Activated naive CD4-positive, alpha-beta T cell treated with anti-CD3 and anti-CD28 coated beads, Interleukin-2, amount 50 U/mL, for 24 hours (primary cell): ENCODE measurements around the gene KLHL26.
A peak's percentile ranks its signal among the peaks of the same experiment; 100 is the strongest.
"Not testable (repeated sequence)": the region's sequence is repeated elsewhere in the genome, so short reads cannot be mapped to it uniquely, and the experiment has no call there.

Experiments used
- H3K27ac Mint-ChIP-seq: one replicate; pipeline ENCODE4 v1.8.0; 2021; ENCODE audit warnings: mild to moderate bottlenecking, mixed read lengths
- H3K27me3 Mint-ChIP-seq: one replicate; pipeline ENCODE4 v1.8.0; 2021; ENCODE audit warnings: mixed read lengths
- H3K36me3 Mint-ChIP-seq: one replicate; pipeline ENCODE4 v1.8.0; 2021; ENCODE audit warnings: mixed read lengths
- H3K4me1 Mint-ChIP-seq: one replicate; pipeline ENCODE4 v1.8.0; 2021; ENCODE audit warnings: mixed read lengths
- H3K4me3 Mint-ChIP-seq: one replicate; pipeline ENCODE4 v1.8.0; 2021; ENCODE audit warnings: mild to moderate bottlenecking, mixed read lengths
- H3K9me3 Mint-ChIP-seq: one replicate; pipeline ENCODE4 v1.8.0; 2021; ENCODE audit warnings: mixed read lengths

Gene KLHL26

GRCh38 chr19:18672606-18673337 is 35.9 kb downstream of the KLHL26 start:
- H3K4me3 Mint-ChIP-seq, result no peak overlapping the region
- no peak overlapping the region for H3K27ac Mint-ChIP-seq
- no peaks in the 10 kb centered on the region for H3K36me3 Mint-ChIP-seq
- H3K4me1 Mint-ChIP-seq, result no peaks in the 10 kb centered on the region
- no peaks in the 10 kb centered on the region for H3K27me3 Mint-ChIP-seq
- no peaks in the 10 kb centered on the region for H3K9me3 Mint-ChIP-seq

GRCh38 chr19:18674616-18675015 is 37.8 kb downstream of the KLHL26 start:
- no peaks in the 10 kb centered on the region for H3K36me3 Mint-ChIP-seq
- H3K9me3 Mint-ChIP-seq, result no peaks in the 10 kb centered on the region
- H3K4me3 Mint-ChIP-seq, result no peak overlapping the region
- H3K27me3 Mint-ChIP-seq, result no peaks in the 10 kb centered on the region
- no peak overlapping the region for H3K27ac Mint-ChIP-seq
- no peaks in the 10 kb centered on the region for H3K4me1 Mint-ChIP-seq

- Mint-ChIP-seq H3K4me1 (no peaks in the 10 kb centered on the region), H3K9me3 (no peaks in the 10 kb centered on the region), H3K27ac (no peak overlapping the region), H3K27me3 (no peaks in the 10 kb centered on the region), H3K4me3 (no peak overlapping the region), H3K36me3 (no peaks in the 10 kb centered on the region)
These were observed 39.0 kb downstream of the KLHL26 start for GRCh38 chr19:18675779-18676178.

GRCh38 chr19:18676692-18677091 is 39.9 kb downstream of the KLHL26 start:
- no peaks in the 10 kb centered on the region for H3K9me3 Mint-ChIP-seq
- no peaks in the 10 kb centered on the region for H3K4me1 Mint-ChIP-seq
- H3K27ac Mint-ChIP-seq, result no peak overlapping the region
- no peaks in the 10 kb centered on the region for H3K27me3 Mint-ChIP-seq
- H3K4me3 Mint-ChIP-seq, result no peak overlapping the region
- H3K36me3 Mint-ChIP-seq, result no peaks in the 10 kb centered on the region

- peaks cover under 1% of the 10 kb centered on the region for H3K4me1 Mint-ChIP-seq
- H3K4me3 Mint-ChIP-seq, result no peak overlapping the region
- no peaks in the 10 kb centered on the region for H3K27me3 Mint-ChIP-seq
- H3K27ac Mint-ChIP-seq, result no peak overlapping the region
- H3K9me3 Mint-ChIP-seq, result no peaks in the 10 kb centered on the region
- H3K36me3 Mint-ChIP-seq, result no peaks in the 10 kb centered on the region
These were observed 40.3 kb downstream of the KLHL26 start for GRCh38 chr19:18677156-18677555.

- not testable (repeated sequence) for H3K9me3 Mint-ChIP-seq, H3K27ac Mint-ChIP-seq, H3K27me3 Mint-ChIP-seq, H3K4me3 Mint-ChIP-seq, H3K36me3 Mint-ChIP-seq
- peaks cover 15% of the 10 kb centered on the region for H3K4me1 Mint-ChIP-seq
These were observed 43.3 kb downstream of the KLHL26 start for GRCh38 chr19:18680148-18680547.

GRCh38 chr19:18682807-18683108 is 45.9 kb downstream of the KLHL26 start:
- H3K9me3 Mint-ChIP-seq, result no peaks in the 10 kb centered on the region
- no peaks in the 10 kb centered on the region for H3K36me3 Mint-ChIP-seq
- peaks cover 27% of the 10 kb centered on the region for H3K4me1 Mint-ChIP-seq
- H3K4me3 Mint-ChIP-seq, result peak overlapping the region; percentile 86
- H3K27me3 Mint-ChIP-seq, result no peaks in the 10 kb centered on the region
- no peak overlapping the region for H3K27ac Mint-ChIP-seq

GRCh38 chr19:18683109-18683957 is 46.5 kb downstream of the KLHL26 start, which contains the start of gene CRTC1:
Gene CRTC1 (plus strand): TSS chr19:18683680. CDS start chr19:18683703, 23 bp downstream.
- no peaks in the 10 kb centered on the region for H3K9me3 Mint-ChIP-seq
- H3K36me3 Mint-ChIP-seq, result no peaks in the 10 kb centered on the region
- H3K27ac Mint-ChIP-seq, result peak within 1 kb of the TSS; percentile 90
- H3K4me1 Mint-ChIP-seq, result peaks cover 30% of the 10 kb centered on the region
- H3K4me3 Mint-ChIP-seq, result peak within 1 kb of the TSS; percentile 86
- H3K27me3 Mint-ChIP-seq, result no peaks in the 10 kb centered on the region

GRCh38 chr19:18683958-18684641 is 47.3 kb downstream of the KLHL26 start:
- Mint-ChIP-seq H3K4me3 (peak overlapping the region; percentile 73), H3K36me3 (no peaks in the 10 kb centered on the region), H3K27me3 (no peaks in the 10 kb centered on the region), H3K27ac (no peak overlapping the region), H3K4me1 (peaks cover 30% of the 10 kb centered on the region), H3K9me3 (no peaks in the 10 kb centered on the region)

- peak overlapping the region; percentile 63 for H3K4me3 Mint-ChIP-seq
- H3K27ac Mint-ChIP-seq, result no peak overlapping the region
- H3K27me3 Mint-ChIP-seq, result no peaks in the 10 kb centered on the region
- H3K9me3 Mint-ChIP-seq, result no peaks in the 10 kb centered on the region
- H3K36me3 Mint-ChIP-seq, result no peaks in the 10 kb centered on the region
- H3K4me1 Mint-ChIP-seq, result peaks cover 32% of the 10 kb centered on the region
These were observed 47.8 kb downstream of the KLHL26 start for GRCh38 chr19:18684642-18684993.

- no peak overlapping the region for H3K4me3 Mint-ChIP-seq
These were observed 48.9 kb downstream of the KLHL26 start for GRCh38 chr19:18685597-18686190.

GRCh38 chr19:18687740-18688465 is 51.1 kb downstream of the KLHL26 start:
- Mint-ChIP-seq H3K9me3 (no peaks in the 10 kb centered on the region), H3K27me3 (no peaks in the 10 kb centered on the region), H3K27ac (peak overlapping the region; percentile 41), H3K4me3 (no peak overlapping the region), H3K4me1 (peaks cover 27% of the 10 kb centered on the region), H3K36me3 (no peaks in the 10 kb centered on the region)

More at GRCh38 chr19:18685597-18686190, 48.9 kb downstream of the KLHL26 start:
- H3K27ac Mint-ChIP-seq, result no peak overlapping the region
- H3K27me3 Mint-ChIP-seq, result no peaks in the 10 kb centered on the region
- H3K36me3 Mint-ChIP-seq, result no peaks in the 10 kb centered on the region
- H3K9me3 Mint-ChIP-seq, result no peaks in the 10 kb centered on the region
- peaks cover 35% of the 10 kb centered on the region for H3K4me1 Mint-ChIP-seq

GRCh38 chr19:18696023-18696422 is 59.2 kb downstream of the KLHL26 start:
- H3K4me1 Mint-ChIP-seq, result peaks cover 49% of the 10 kb centered on the region
- H3K9me3 Mint-ChIP-seq, result no peaks in the 10 kb centered on the region
- H3K4me3 Mint-ChIP-seq, result no peak overlapping the region
- H3K36me3 Mint-ChIP-seq, result no peaks in the 10 kb centered on the region
- no peak overlapping the region for H3K27ac Mint-ChIP-seq
- H3K27me3 Mint-ChIP-seq, result no peaks in the 10 kb centered on the region

- Mint-ChIP-seq H3K4me3 (no peak overlapping the region), H3K4me1 (peaks cover 54% of the 10 kb centered on the region), H3K36me3 (no peaks in the 10 kb centered on the region), H3K9me3 (no peaks in the 10 kb centered on the region), H3K27me3 (no peaks in the 10 kb centered on the region), H3K27ac (peak overlapping the region; percentile 55)
These were observed 60.9 kb downstream of the KLHL26 start for GRCh38 chr19:18697680-18698079.
